SK-N-SH treated with all-trans-retinoic acid at 6 μM for 48 hours (cell line): ENCODE measurements around the gene EGFLAM.

Experiments used
- ATAC-seq: fragments of 200-7000 bp; cut with Tn5 transposase; 3 replicates; pipeline ENCODE4 v1.9.1; 2020; ENCODE audit warnings: mild to moderate bottlenecking, moderate library complexity
- ARNTL ChIP-seq: fragments of 450-650 bp; formaldehyde crosslinking; IDR thresholded peaks from 2 replicates; pipeline ENCODE4 v1.5.0; 2020; ENCODE audit warnings: low read depth, mild to moderate bottlenecking, moderate library complexity, borderline replicate concordance
- BACH2 ChIP-seq: fragments of 250-450 bp; sonication (Bioruptor Pico); IDR thresholded peaks from 2 replicates; pipeline ENCODE4 v1.9.0; 2021; ENCODE audit warnings: mild to moderate bottlenecking, borderline replicate concordance
- CREB5 ChIP-seq: fragments of 250-450 bp; sonication (Bioruptor Pico); IDR thresholded peaks from 2 replicates; pipeline ENCODE4 v1.5.1; 2020; ENCODE audit warnings: low read depth, mild to moderate bottlenecking, moderate library complexity
- CSDC2 ChIP-seq: fragments of 250-450 bp; sonication (Bioruptor Pico); IDR thresholded peaks from 2 replicates; pipeline ENCODE4 v1.5.0; 2020; ENCODE audit warnings: mild to moderate bottlenecking, moderate library complexity
- CSRNP3 ChIP-seq: fragments of 250-450 bp; sonication (Bioruptor Pico); IDR thresholded peaks from 2 replicates; pipeline ENCODE4 v1.5.1; 2021; ENCODE audit warnings: mild to moderate bottlenecking, moderate library complexity
- ISL1 ChIP-seq: fragments of 250-450 bp; sonication (Bioruptor Pico); IDR thresholded peaks from 2 replicates; pipeline ENCODE4 v2.1.2; 2022; ENCODE audit warnings: mild to moderate bottlenecking, moderate library complexity
- PATZ1 ChIP-seq: fragments of 250-450 bp; sonication (Bioruptor Pico); IDR thresholded peaks from 2 replicates; pipeline ENCODE4 v1.8.0; 2020; ENCODE audit warnings: mild to moderate bottlenecking, moderate library complexity, borderline replicate concordance
- PPARA ChIP-seq: fragments of 250-450 bp; sonication (Bioruptor Pico); IDR thresholded peaks from 2 replicates; pipeline ENCODE4 v1.5.0; 2020; ENCODE audit warnings: mild to moderate bottlenecking, borderline replicate concordance
- RARB ChIP-seq: fragments of 250-450 bp; sonication (Bioruptor Pico); IDR thresholded peaks from 2 replicates; pipeline ENCODE4 v1.8.0; 2021; ENCODE audit warnings: mild to moderate bottlenecking, moderate library complexity
- SNAI2 ChIP-seq: fragments of 250-450 bp; sonication (Bioruptor Pico); IDR thresholded peaks from 2 replicates; pipeline ENCODE4 v1.5.0; 2020; ENCODE audit warnings: mild to moderate bottlenecking, moderate library complexity
- TCF4 ChIP-seq: fragments of 250-450 bp; sonication (Bioruptor Pico); IDR thresholded peaks from 2 replicates; pipeline ENCODE4 v1.8.0; 2021; ENCODE audit warnings: mild to moderate bottlenecking, moderate library complexity, borderline replicate concordance
- TOX ChIP-seq: fragments of 250-450 bp; sonication (Bioruptor Pico); IDR thresholded peaks from 2 replicates; pipeline ENCODE4 v1.8.0; 2021; ENCODE audit warnings: mild to moderate bottlenecking, moderate library complexity, borderline replicate concordance
- TSHZ2 ChIP-seq: fragments of 250-450 bp; sonication (Bioruptor Pico); IDR thresholded peaks from 2 replicates; pipeline ENCODE4 v1.5.0; 2020; ENCODE audit warnings: mild to moderate bottlenecking, moderate library complexity
- ZC3H10 ChIP-seq: fragments of 250-450 bp; sonication (Bioruptor Pico); IDR thresholded peaks from 2 replicates; pipeline ENCODE4 v1.5.1; 2021; ENCODE audit warnings: mild to moderate bottlenecking, moderate library complexity
- ZFP3 ChIP-seq: fragments of 250-450 bp; sonication (Bioruptor Pico); IDR thresholded peaks from 2 replicates; pipeline ENCODE4 v1.5.0; 2020; ENCODE audit warnings: mild to moderate bottlenecking, moderate library complexity
- ZFP30 ChIP-seq: fragments of 450-650 bp; formaldehyde crosslinking; IDR thresholded peaks from 2 replicates; pipeline ENCODE4 v1.5.0; 2022; ENCODE audit warnings: mild to moderate bottlenecking, moderate library complexity
- ZNF565 ChIP-seq: fragments of 450-650 bp; formaldehyde crosslinking; conservative IDR thresholded peaks from 2 replicates; pipeline ENCODE4 v1.5.0; 2020; ENCODE audit warnings: low read depth, mild to moderate bottlenecking, moderate library complexity
- ZNF70 ChIP-seq: fragments of 450-650 bp; formaldehyde crosslinking; IDR thresholded peaks from 2 replicates; pipeline ENCODE4 v1.5.0; 2020; ENCODE audit warnings: mild to moderate bottlenecking, moderate library complexity
- ZNF8 ChIP-seq: fragments of 450-650 bp; formaldehyde crosslinking; IDR thresholded peaks from 2 replicates; pipeline ENCODE4 v1.5.0; 2020; ENCODE audit warnings: mild to moderate bottlenecking, moderate library complexity

EGFLAM gene

GRCh38 chr5:38299585-38299984 lies 41.2 kb downstream of the EGFLAM start (continued):
- TF ChIP-seq CREB5 (CRISPR knock-in tag) (no peak), ZFP30 (CRISPR knock-in tag) (no peak), PPARA (CRISPR knock-in tag) (no peak), TCF4 (no peak), BACH2 (CRISPR knock-in tag) (no peak), SNAI2 (CRISPR knock-in tag) (no peak)

DNA sequence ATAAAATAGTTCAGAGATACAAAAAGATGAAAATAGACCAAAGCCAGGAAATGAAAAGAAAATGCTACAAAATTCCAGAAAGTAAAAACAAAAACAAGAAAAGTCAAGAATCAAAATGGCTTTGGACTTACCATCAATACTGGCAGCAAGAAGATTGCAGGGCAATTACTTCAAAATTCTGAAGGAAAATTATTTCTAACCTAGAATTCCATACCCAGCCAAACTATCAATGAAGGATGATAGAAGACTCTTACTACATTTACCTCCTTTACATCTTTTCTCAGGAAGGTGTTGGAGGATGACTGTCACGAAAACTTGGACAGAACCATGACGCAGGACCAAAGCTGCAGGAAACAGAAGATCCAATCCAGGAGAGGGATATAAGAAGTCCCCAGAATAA lies 46.8 kb downstream of the EGFLAM start:
- TF ChIP-seq ZNF70 (CRISPR knock-in tag), result no peak
- TF ChIP-seq ISL1 (CRISPR knock-in tag), result no peak
- no peak for TF ChIP-seq ZNF565 (CRISPR knock-in tag)
- no peak for TF ChIP-seq ZFP30 (CRISPR knock-in tag)
- no peak for TF ChIP-seq ZC3H10
- TF ChIP-seq ZNF8 (CRISPR knock-in tag), result no peak
- no peak for TF ChIP-seq PATZ1 (CRISPR knock-in tag)
- TF ChIP-seq CSDC2 (CRISPR knock-in tag), result no peak
- TF ChIP-seq TSHZ2 (CRISPR knock-in tag), result no peak
- TF ChIP-seq CREB5 (CRISPR knock-in tag), result no peak
- TF ChIP-seq RARB, result no peak
- no peak for TF ChIP-seq BACH2 (CRISPR knock-in tag)
- no peak for ATAC-seq

- no peak for ATAC-seq
- TF ChIP-seq ZFP30 (CRISPR knock-in tag), result no peak
- no peak for TF ChIP-seq TOX
- no peak for TF ChIP-seq PATZ1 (CRISPR knock-in tag)
- TF ChIP-seq ZC3H10, result no peak
- no peak for TF ChIP-seq CSRNP3 (CRISPR knock-in tag)
- no peak for TF ChIP-seq CSDC2 (CRISPR knock-in tag)
- TF ChIP-seq ZNF70 (CRISPR knock-in tag), result no peak
- TF ChIP-seq TCF4, result no peak
- TF ChIP-seq TSHZ2 (CRISPR knock-in tag), result no peak
- TF ChIP-seq ARNTL (CRISPR knock-in tag), result no peak
- no peak for TF ChIP-seq PPARA (CRISPR knock-in tag)
- TF ChIP-seq SNAI2 (CRISPR knock-in tag), result no peak
- no peak for TF ChIP-seq ZFP3
- no peak for TF ChIP-seq ZNF8 (CRISPR knock-in tag)
These were observed 49.5 kb downstream of the EGFLAM start for GRCh38 chr5:38307845-38308244.
